GM18519 (cell line): ENCODE results near the gene NTSR1.
"Not testable (repeated sequence)": the region's sequence is repeated elsewhere in the genome, so short reads cannot be mapped to it uniquely, and the experiment has no call there.

Source experiments
- ATAC-seq: cut with Tn5 transposase; IDR thresholded peaks from one replicate; pipeline ENCODE4 v1.9.1; 2021; ENCODE audit warnings: mild to moderate bottlenecking, moderate library complexity; ENCODE audit not compliant: unreplicated experiment, low FRiP score

The NTSR1 gene

GRCh38 chr20:62671765-62672164, 36.9 kb upstream of the NTSR1 start:
- no peak for ATAC-seq

GRCh38 chr20:62674370-62674769, 34.3 kb upstream of the NTSR1 start:
- no peak for ATAC-seq

GRCh38 chr20:62675156-62675876, 33.3 kb upstream of the NTSR1 start:
- no peak for ATAC-seq

- no peak for ATAC-seq
Measured at GRCh38 chr20:62675877-62676260, 32.8 kb upstream of the NTSR1 start.

- no peak for ATAC-seq
Measured at GRCh38 chr20:62676976-62677375, 31.7 kb upstream of the NTSR1 start.

- no peak for ATAC-seq
Measured at GRCh38 chr20:62677678-62678077, 31.0 kb upstream of the NTSR1 start.

- ATAC-seq = no peak
Measured at GRCh38 chr20:62678553-62678952, 30.1 kb upstream of the NTSR1 start.

- ATAC-seq = no peak
Measured at GRCh38 chr20:62679978-62680589, 28.6 kb upstream of the NTSR1 start.

- ATAC-seq = no peak
Measured at GRCh38 chr20:62682912-62683517, 25.6 kb upstream of the NTSR1 start.

- ATAC-seq = not testable (repeated sequence)
Measured at GRCh38 chr20:62683660-62684322, 24.8 kb upstream of the NTSR1 start.

GRCh38 chr20:62684981-62685380, 23.7 kb upstream of the NTSR1 start:
- no peak for ATAC-seq

- ATAC-seq = no peak
Measured at GRCh38 chr20:62685781-62686555, 22.7 kb upstream of the NTSR1 start.

GRCh38 chr20:62686869-62687830, 21.5 kb upstream of the NTSR1 start:
- ATAC-seq = no peak

- ATAC-seq = no peak
Measured at GRCh38 chr20:62688083-62688482, 20.6 kb upstream of the NTSR1 start.

- ATAC-seq = no peak
Measured at GRCh38 chr20:62688855-62689460, 19.7 kb upstream of the NTSR1 start.

- ATAC-seq = no peak
Measured at GRCh38 chr20:62689861-62690260, 18.8 kb upstream of the NTSR1 start.

- ATAC-seq = no peak
Measured at GRCh38 chr20:62690261-62690820, 18.3 kb upstream of the NTSR1 start.

- no peak for ATAC-seq
Measured at GRCh38 chr20:62691487-62691886, 17.1 kb upstream of the NTSR1 start.

GRCh38 chr20:62692176-62692575, 16.5 kb upstream of the NTSR1 start:
- no peak for ATAC-seq
